ENCODE measurements around the gene TBXAS1.

Gene TBXAS1

GRCh38 chr7:139851770-139852481 is 22.9 kb downstream of the TBXAS1 start:
- POLR2A ChIA-PET, result interaction anchor here (0.7 kb wide), 1 partner anchor 9 kb away, joined by 3 read pairs; no protein-coding TSS in a partner anchor

GRCh38 chr7:139852482-139852845 is 23.4 kb downstream of the TBXAS1 start:
- Histone ChIP-seq H3K36me3 (ENCODE audit: control insufficient read depth in 2 of 2, insufficient read depth in 1 of 2, low read length in 2 of 2) (no peaks in the 10 kb centered on the region), H3K27ac (ENCODE audit: extremely low read depth, low read depth, low read length) (no peak overlapping the region), H3K4me3 (ENCODE audit: low read depth, low read length) (no peak overlapping the region), H3K9me3 (ENCODE audit: control insufficient read depth, insufficient read depth, low read depth, low read length) (no peaks in the 10 kb centered on the region), H3K4me1 (ENCODE audit: control insufficient read depth, insufficient read depth, low read length) (no peaks in the 10 kb centered on the region)
- POLR2A ChIA-PET, result no interaction called here
- no peak for TF ChIP-seq KLF10 (tag by site-specific recombination; IDR thresholded peaks at IDR 0.05)
- no peak for TF ChIP-seq ZNF639 (tag by site-specific recombination; IDR thresholded peaks at IDR 0.05)
- TF ChIP-seq ZNF366 (tag by site-specific recombination; conservative IDR thresholded peaks at IDR 0.05), result no peak
- TF ChIP-seq ZNF324 (tag by site-specific recombination; IDR thresholded peaks at IDR 0.05), result no peak
- no peak for TF ChIP-seq ZNF221 (tag by site-specific recombination; IDR thresholded peaks at IDR 0.05; ENCODE audit: borderline replicate concordance)
- TF ChIP-seq SALL2 (tag by site-specific recombination; IDR thresholded peaks at IDR 0.05; ENCODE audit: borderline replicate concordance), result no peak
- no peak for TF ChIP-seq ZNF140 (tag by site-specific recombination; IDR thresholded peaks at IDR 0.05)
- no peak for TF ChIP-seq ZNF843 (tag by site-specific recombination; IDR thresholded peaks at IDR 0.05)
- no peak for TF ChIP-seq ZNF654 (tag by site-specific recombination; IDR thresholded peaks at IDR 0.05; ENCODE audit: low read depth)
- TF ChIP-seq WT1 (tag by site-specific recombination; IDR thresholded peaks at IDR 0.05), result no peak
- no peak for TF ChIP-seq MYNN (tag by site-specific recombination; IDR thresholded peaks at IDR 0.05; ENCODE audit: borderline replicate concordance)
- TF ChIP-seq ZNF777 (tag by site-specific recombination; IDR thresholded peaks at IDR 0.05; ENCODE audit: borderline replicate concordance), result no peak
- no peak for TF ChIP-seq ZNF362 (tag by site-specific recombination; IDR thresholded peaks at IDR 0.05)
- no peak for TF ChIP-seq ZNF16 (tag by site-specific recombination; IDR thresholded peaks at IDR 0.05; ENCODE audit: low read depth)
- TF ChIP-seq ZNF292 (tag by site-specific recombination; IDR thresholded peaks at IDR 0.05; ENCODE audit: borderline replicate concordance, low read depth), result no peak
- no peak for TF ChIP-seq ZNF580 (tag by site-specific recombination; IDR thresholded peaks at IDR 0.05)
- CTCF ChIA-PET, result no interaction called here

More at GRCh38 chr7:139851770-139852481, 22.9 kb downstream of the TBXAS1 start:
- Histone ChIP-seq H3K4me1 (ENCODE audit: control insufficient read depth, insufficient read depth, low read length) (no peaks in the 10 kb centered on the region), H3K36me3 (ENCODE audit: control insufficient read depth in 2 of 2, insufficient read depth in 1 of 2, low read length in 2 of 2) (no peaks in the 10 kb centered on the region), H3K9me3 (ENCODE audit: control insufficient read depth, insufficient read depth, low read depth, low read length) (no peaks in the 10 kb centered on the region), H3K27ac (ENCODE audit: extremely low read depth, low read depth, low read length) (no peak overlapping the region), H3K4me3 (ENCODE audit: low read depth, low read length) (no peak overlapping the region)
- no peak for TF ChIP-seq ZNF138 (tag by site-specific recombination; IDR thresholded peaks at IDR 0.05; ENCODE audit: borderline replicate concordance)
- no peak for TF ChIP-seq ZNF394 (tag by site-specific recombination; IDR thresholded peaks at IDR 0.05; ENCODE audit: borderline replicate concordance)
- no peak for TF ChIP-seq ZFP37 (tag by site-specific recombination; IDR thresholded peaks at IDR 0.05)
- no peak for TF ChIP-seq ZBTB20 (tag by site-specific recombination; IDR thresholded peaks at IDR 0.05)
- no peak for TF ChIP-seq ZNF623 (tag by site-specific recombination; IDR thresholded peaks at IDR 0.05)
- TF ChIP-seq ZNF184 (tag by site-specific recombination; IDR thresholded peaks at IDR 0.05), result no peak
- CTCF ChIA-PET, result interaction anchor here (0.6 kb wide), 1 partner anchor 872 kb away, joined by 4 read pairs; no protein-coding TSS in a partner anchor
